Measurements from ENCODE around the gene DENND1B.

DENND1B gene

GRCh38 chr1:197471248-197471985 is 303.9 kb downstream of the DENND1B start:
- ATAC-seq (ENCODE audit: low read depth) (no peak), DNase-seq (ENCODE audit: low spot score in 2 of 2) (no peak)
- Mint-ChIP-seq H3K9me3 (no peaks in the 10 kb centered on the region), H3K27me3 (peaks cover 14% of the 10 kb centered on the region), H3K4me3 (no peak overlapping the region), H3K4me1 (peaks cover 4% of the 10 kb centered on the region), H3K36me3 (no peaks in the 10 kb centered on the region), H3K27ac (no peak overlapping the region)

- DNase-seq (ENCODE audit: low spot score in 2 of 2) (no peak), ATAC-seq (ENCODE audit: low read depth) (no peak)
- Mint-ChIP-seq H3K27me3 (peaks cover 14% of the 10 kb centered on the region), H3K9me3 (no peaks in the 10 kb centered on the region), H3K4me3 (no peak overlapping the region), H3K27ac (no peak overlapping the region), H3K36me3 (no peaks in the 10 kb centered on the region), H3K4me1 (peaks cover 4% of the 10 kb centered on the region)
Measured at GRCh38 chr1:197470330-197470729, 304.9 kb downstream of the DENND1B start.

DNA sequence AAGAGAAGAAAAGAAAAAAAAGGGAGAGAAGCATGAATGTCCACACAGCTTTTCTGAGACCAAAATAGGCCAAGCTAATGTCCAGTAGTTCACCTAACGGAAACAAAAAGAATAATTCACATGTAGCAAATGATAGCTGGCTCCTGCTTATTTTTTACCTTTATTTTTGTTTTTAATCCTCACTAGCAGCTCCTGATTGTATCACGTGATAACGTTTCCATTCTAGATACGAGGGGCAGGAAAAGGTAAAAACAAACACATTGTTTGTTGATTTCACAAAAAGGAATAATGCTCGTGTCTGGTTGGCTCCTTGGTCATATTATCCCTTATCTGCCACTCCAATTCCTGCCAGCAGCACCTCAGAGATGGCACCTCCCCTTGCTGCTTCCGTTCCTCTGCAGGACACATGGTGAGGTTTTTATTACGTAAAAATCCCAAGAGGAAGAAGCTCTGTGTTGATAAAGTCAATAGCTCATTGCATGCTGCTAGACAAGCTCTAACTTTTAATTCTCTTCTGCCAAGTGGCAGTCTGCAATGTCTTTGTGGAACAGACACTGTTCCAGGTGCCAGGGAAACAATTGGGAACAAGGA is 305.6 kb downstream of the DENND1B start:
- peaks cover 4% of the 10 kb centered on the region for H3K4me1 Mint-ChIP-seq
- H3K27me3 Mint-ChIP-seq = peaks cover 14% of the 10 kb centered on the region
- no peak overlapping the region for H3K27ac Mint-ChIP-seq
- DNase-seq (ENCODE audit: low spot score in 2 of 2) (no peak), ATAC-seq (ENCODE audit: low read depth) (no peak)
- no peaks in the 10 kb centered on the region for H3K36me3 Mint-ChIP-seq
- H3K9me3 Mint-ChIP-seq = no peaks in the 10 kb centered on the region
- no peak overlapping the region for H3K4me3 Mint-ChIP-seq

DNA sequence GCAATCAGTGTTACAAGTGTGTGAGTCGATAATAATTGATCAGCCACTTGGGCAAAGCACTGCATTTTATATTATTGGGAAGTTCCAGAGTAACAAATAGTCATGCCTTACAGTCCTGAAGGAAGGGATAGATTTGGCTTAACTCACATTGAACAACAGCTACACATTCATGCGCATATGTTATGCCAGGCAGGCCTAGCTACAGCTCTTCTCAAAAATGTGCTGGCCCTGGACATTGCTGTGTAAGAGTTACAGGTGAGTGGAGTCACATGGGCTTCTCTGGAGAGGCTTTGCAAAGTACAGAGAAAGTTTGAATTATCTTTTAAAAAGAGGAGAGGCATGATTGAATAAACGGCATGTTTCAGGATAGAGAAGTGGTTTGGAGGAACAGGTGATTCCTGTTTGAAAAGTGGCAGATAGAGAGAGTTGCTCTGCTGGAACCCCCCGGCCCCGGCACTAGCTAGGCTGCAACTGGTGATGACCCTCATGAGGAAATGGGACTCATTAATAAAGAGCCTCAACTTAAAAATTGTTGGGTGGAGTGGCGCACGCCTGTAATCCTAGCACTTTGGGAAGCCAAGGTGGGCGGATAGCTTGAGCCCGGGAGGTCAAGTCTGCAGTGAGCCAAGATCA is 306.6 kb downstream of the DENND1B start:
- H3K27ac Mint-ChIP-seq = no peak overlapping the region
- no peak for DNase-seq (ENCODE audit: low spot score in 2 of 2)
- ATAC-seq (ENCODE audit: low read depth) = no peak
- peaks cover 14% of the 10 kb centered on the region for H3K27me3 Mint-ChIP-seq
- no peak overlapping the region for H3K4me3 Mint-ChIP-seq
- H3K4me1 Mint-ChIP-seq = peaks cover 4% of the 10 kb centered on the region
- no peaks in the 10 kb centered on the region for H3K36me3 Mint-ChIP-seq
- H3K9me3 Mint-ChIP-seq = no peaks in the 10 kb centered on the region

- H3K36me3 Mint-ChIP-seq = no peaks in the 10 kb centered on the region
- H3K27ac Mint-ChIP-seq = no peak overlapping the region
- H3K4me3 Mint-ChIP-seq = no peak overlapping the region
- no peaks in the 10 kb centered on the region for H3K9me3 Mint-ChIP-seq
- ATAC-seq (ENCODE audit: low read depth) (no peak), DNase-seq (ENCODE audit: low spot score in 2 of 2) (no peak)
- peaks cover 14% of the 10 kb centered on the region for H3K27me3 Mint-ChIP-seq
- peaks cover 4% of the 10 kb centered on the region for H3K4me1 Mint-ChIP-seq
Measured at GRCh38 chr1:197467881-197468280, 307.4 kb downstream of the DENND1B start.

DNA sequence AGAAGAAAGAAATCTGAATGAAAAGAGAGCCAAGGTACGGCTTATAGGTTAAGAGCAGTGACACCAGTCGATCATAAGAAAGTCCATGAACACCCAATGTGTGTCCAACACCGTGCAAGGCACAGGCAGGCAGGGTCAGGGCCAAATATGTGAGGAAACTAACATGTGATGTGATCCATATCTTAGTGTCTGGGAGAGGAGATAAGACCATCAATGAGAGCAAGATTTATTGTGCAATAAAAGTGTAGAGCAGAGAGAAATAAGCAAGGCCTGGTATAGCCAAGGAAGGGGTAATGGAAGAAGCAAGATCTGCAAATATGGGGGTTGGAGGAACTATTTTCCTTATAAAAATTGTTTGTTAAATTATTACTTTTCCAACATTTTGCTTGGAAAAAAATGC is 308.5 kb downstream of the DENND1B start:
- Mint-ChIP-seq H3K4me3 (no peak overlapping the region), H3K9me3 (no peaks in the 10 kb centered on the region), H3K36me3 (no peaks in the 10 kb centered on the region), H3K4me1 (peaks cover 4% of the 10 kb centered on the region), H3K27me3 (peaks cover 16% of the 10 kb centered on the region), H3K27ac (no peak overlapping the region)
- DNase-seq (ENCODE audit: low spot score in 2 of 2) (no peak), ATAC-seq (ENCODE audit: low read depth) (no peak)

DNA sequence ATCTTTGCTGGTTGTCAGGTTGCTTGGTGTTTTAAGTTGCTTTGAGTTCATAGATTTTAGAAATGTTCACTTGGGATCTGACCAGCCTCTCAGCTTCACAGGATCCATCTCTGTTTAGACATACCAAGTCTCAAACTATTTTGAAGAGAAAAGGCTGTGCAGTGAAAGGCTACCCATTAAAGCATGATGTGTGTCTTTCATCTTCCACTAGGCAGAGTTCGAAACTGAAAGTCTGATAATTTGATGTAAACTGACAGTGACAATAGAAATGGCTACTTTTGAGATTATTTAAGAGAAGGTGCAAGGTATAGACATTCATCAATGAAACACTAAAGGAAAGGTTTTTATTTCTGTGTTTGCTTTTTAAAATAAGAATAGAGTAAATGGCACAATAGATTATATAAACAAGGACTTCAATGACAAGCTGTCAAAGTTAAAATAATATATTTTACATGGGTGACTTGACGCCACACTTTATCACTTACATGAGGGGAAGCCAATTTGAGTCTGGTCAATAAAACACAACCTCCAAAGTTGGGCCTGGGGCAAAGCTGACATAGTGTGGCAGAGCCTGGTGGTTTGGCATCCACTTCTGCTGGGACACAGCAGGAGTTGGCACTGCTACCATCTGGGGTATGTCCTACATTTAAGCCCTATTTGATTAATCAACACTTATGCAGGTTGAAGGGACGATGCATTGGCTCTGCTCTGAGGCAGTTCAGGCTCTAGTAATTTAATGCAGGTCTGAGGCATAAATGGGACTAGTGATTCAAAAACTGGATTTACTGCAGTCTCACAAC is 309.6 kb downstream of the DENND1B start:
- H3K9me3 Mint-ChIP-seq = no peaks in the 10 kb centered on the region
- H3K27ac Mint-ChIP-seq = no peak overlapping the region
- no peak for DNase-seq (ENCODE audit: low spot score in 2 of 2)
- peaks cover 4% of the 10 kb centered on the region for H3K4me1 Mint-ChIP-seq
- no peak overlapping the region for H3K4me3 Mint-ChIP-seq
- ATAC-seq (ENCODE audit: low read depth) = no peak
- peaks cover 16% of the 10 kb centered on the region for H3K27me3 Mint-ChIP-seq
- no peaks in the 10 kb centered on the region for H3K36me3 Mint-ChIP-seq

GRCh38 chr1:197464044-197464443 is 311.2 kb downstream of the DENND1B start:
- ATAC-seq (ENCODE audit: low read depth) = no peak
- H3K9me3 Mint-ChIP-seq = no peaks in the 10 kb centered on the region

DNA sequence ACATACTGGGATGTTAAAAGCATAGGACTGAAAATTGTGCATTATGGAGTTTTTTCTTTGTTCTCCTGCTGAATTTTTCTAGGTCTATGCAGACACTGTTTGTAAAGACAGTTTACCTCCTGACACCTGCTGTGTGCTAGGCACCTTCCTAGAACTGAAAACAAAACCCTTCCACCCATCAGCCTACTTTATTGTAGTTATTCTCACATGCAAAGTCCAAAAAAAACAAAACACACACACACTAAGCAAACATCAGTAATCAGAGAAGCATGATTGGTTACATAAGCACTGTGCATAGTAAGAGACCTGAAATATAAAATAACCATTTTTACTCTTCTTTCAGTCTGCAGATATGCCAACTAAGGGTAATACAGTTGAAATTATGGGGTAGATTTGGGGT is 312.1 kb downstream of the DENND1B start:
- Mint-ChIP-seq H3K4me1 (no peaks in the 10 kb centered on the region), H3K9me3 (no peaks in the 10 kb centered on the region), H3K27me3 (peaks cover 9% of the 10 kb centered on the region), H3K4me3 (no peak overlapping the region), H3K27ac (no peak overlapping the region), H3K36me3 (no peaks in the 10 kb centered on the region)
- ATAC-seq (ENCODE audit: low read depth) (no peak), DNase-seq (ENCODE audit: low spot score in 2 of 2) (no peak)

More at GRCh38 chr1:197464044-197464443, 311.2 kb downstream of the DENND1B start:
- Mint-ChIP-seq H3K4me3 (no peak overlapping the region), H3K27me3 (peaks cover 14% of the 10 kb centered on the region), H3K4me1 (no peaks in the 10 kb centered on the region), H3K27ac (no peak overlapping the region), H3K36me3 (no peaks in the 10 kb centered on the region)
- no peak for DNase-seq (ENCODE audit: low spot score in 2 of 2)

GRCh38 chr1:197462539-197462938 is 312.7 kb downstream of the DENND1B start:
- H3K36me3 Mint-ChIP-seq = no peaks in the 10 kb centered on the region
- H3K4me3 Mint-ChIP-seq = no peak overlapping the region
- no peak overlapping the region for H3K27ac Mint-ChIP-seq
- ATAC-seq (ENCODE audit: low read depth) = no peak
- peaks cover 6% of the 10 kb centered on the region for H3K27me3 Mint-ChIP-seq
- DNase-seq (ENCODE audit: low spot score in 2 of 2) = no peak
- no peaks in the 10 kb centered on the region for H3K4me1 Mint-ChIP-seq
- no peaks in the 10 kb centered on the region for H3K9me3 Mint-ChIP-seq

Measured in memory B cell (primary cell).